HCT116 (cell line): ENCODE data around the gene ABL1.

ENCODE experiments used
- ATF3 ChIP-seq: IDR thresholded peaks from 2 replicates; pipeline ENCODE4 v1.6.1; 2012
- CEBPB ChIP-seq: IDR thresholded peaks from 2 replicates; pipeline ENCODE4 v1.6.1; 2012; ENCODE audit warnings: low read depth
- CTCF ChIP-seq, 3 experiments: fragments of 200-600 bp in 1 of 3; sonication (generic) in 1 of 3; IDR thresholded peaks in 2 of 3; conservative IDR thresholded peaks in 1 of 3; 2 replicates each; pipeline ENCODE4 v1.5.1; 2012 to 2017; ENCODE audit warnings: low read depth in 2 of 3, low read length in 2 of 3, antibody characterized with exemption in 1 of 3, borderline replicate concordance in 1 of 3, control low read depth in 1 of 3, mild to moderate bottlenecking in 1 of 3, mixed read lengths in 1 of 3, mixed run types in 1 of 3, moderate library complexity in 1 of 3; ENCODE audit not compliant: insufficient read depth in 1 of 3
- ELF1 ChIP-seq: IDR thresholded peaks from 2 replicates; pipeline ENCODE4 v1.6.1; 2012; ENCODE audit warnings: low read depth, borderline replicate concordance
- EZH2 ChIP-seq: fragments of 200-600 bp; sonication (generic); IDR thresholded peaks from 2 replicates; pipeline ENCODE4 v1.6.1; 2017; ENCODE audit warnings: antibody characterized with exemption, mixed run types
- JUND ChIP-seq: IDR thresholded peaks from 2 replicates; pipeline ENCODE4 v1.6.1; 2012
- REST ChIP-seq: IDR thresholded peaks from 2 replicates; pipeline ENCODE4 v1.6.1; 2012; ENCODE audit warnings: low read depth
- TCF7L2 ChIP-seq: IDR thresholded peaks from 2 replicates; pipeline ENCODE4 v1.7.0; 2011; ENCODE audit warnings: borderline replicate concordance, inconsistent platforms; ENCODE audit not compliant: insufficient read depth, insufficient read length; ENCODE audit errors: extremely low read depth
- YY1 ChIP-seq: IDR thresholded peaks from 2 replicates; pipeline ENCODE4 v1.6.1; 2011; ENCODE audit warnings: low read length, low read depth, moderate library complexity, mild to moderate bottlenecking; ENCODE audit not compliant: insufficient replicate concordance; ENCODE audit errors: extremely low read depth

- TF ChIP-seq CTCF (IDR thresholded peaks at IDR 0.05 in 2 of 3, conservative IDR thresholded peaks at IDR 0.05 in 1 of 3; ENCODE audit: borderline replicate concordance in 1 of 3, insufficient read depth in 1 of 3, low read depth in 2 of 3, low read length in 2 of 3), result no peak
- TF ChIP-seq EZH2, result no peak
- TF ChIP-seq TCF7L2, result no peak
- TF ChIP-seq ELF1, result no peak
- TF ChIP-seq CEBPB, result no peak
- no peak for TF ChIP-seq JUND
- TF ChIP-seq YY1, result no peak
- no peak for TF ChIP-seq REST
- no peak for TF ChIP-seq ATF3
Observed at GRCh38 chr9:130901498-130902203, 66.6 kb downstream of the ABL1 start.
